OCI-LY7 (cell line): Measurements from ENCODE around the gene MISP. TPM values are rescaled to one million over a fixed set of nuclear protein-coding genes. Genes with fewer than 3 reads are reported as not detected.

Experiments
- BruUV-seq: library from RNA; stranded (reverse); fragments of 400-500 nt; replicated peaks from 2 replicates; lab custom pipeline; 2021; lab: Mats Ljungman, UMichigan
- CTCF ChIA-PET: fragments of 300-600 bp; sonication (Branson Sonifier 250); formaldehyde crosslinking; loops from one replicate; lab custom pipeline; 2022; ENCODE audit warnings: antibody characterized with exemption; ENCODE audit not compliant: unreplicated experiment; lab: Charles Lee
- POLR2A ChIA-PET: fragments of 300-600 bp; sonication (Branson Sonifier 250); formaldehyde crosslinking; loops from one replicate; lab custom pipeline; 2022; ENCODE audit warnings: antibody characterized with exemption; lab: Charles Lee
- DNase-seq: peaks from one replicate; pipeline ENCODE4 v3.0.0-alpha.2; 2015; ENCODE audit warnings: low spot score
- H2AFZ ChIP-seq: fragments of 200-600 bp; sonication (generic), shearing (Covaris generic); 2 replicates; pipeline ENCODE4 v1.6.1; 2014; ENCODE audit warnings: mild to moderate bottlenecking, antibody characterized with exemption, low read length, moderate library complexity
- H3K27ac ChIP-seq: fragments of 200-600 bp; sonication (generic); 2 replicates; pipeline ENCODE4 v1.5.1; 2014; ENCODE audit warnings: mixed run types, low read depth, mild to moderate bottlenecking, moderate library complexity, low read length, inconsistent platforms; ENCODE audit not compliant: poor library complexity, severe bottlenecking
- H3K36me3 ChIP-seq: fragments of 200-600 bp; sonication (generic); 2 replicates; pipeline ENCODE4 v1.6.1; 2014; ENCODE audit warnings: mild to moderate bottlenecking, antibody characterized with exemption, low read length, moderate library complexity, mixed read lengths; ENCODE audit not compliant: insufficient read depth
- H3K4me1 ChIP-seq: fragments of 200-600 bp; sonication (generic); 2 replicates; pipeline ENCODE4 v1.5.1; 2014; ENCODE audit warnings: mild to moderate bottlenecking, low read length; ENCODE audit not compliant: insufficient read depth, poor library complexity, severe bottlenecking
- H3K4me2 ChIP-seq: fragments of 200-600 bp; sonication (generic); 2 replicates; pipeline ENCODE4 v1.6.1; 2014; ENCODE audit warnings: mild to moderate bottlenecking, low read length
- H3K4me3 ChIP-seq: fragments of 200-600 bp; sonication (generic); 2 replicates; pipeline ENCODE4 v1.5.1; 2014; ENCODE audit warnings: mild to moderate bottlenecking, low read depth, low read length; ENCODE audit not compliant: poor library complexity, severe bottlenecking
- H3K79me2 ChIP-seq: fragments of 200-600 bp; sonication (generic); 2 replicates; pipeline ENCODE4 v1.6.1; 2016; ENCODE audit warnings: low read depth, mild to moderate bottlenecking, low read length, moderate library complexity, mixed read lengths; ENCODE audit not compliant: insufficient read depth
- H3K9me2 ChIP-seq: fragments of 200-600 bp; sonication (generic); 2 replicates; pipeline ENCODE4 v1.6.1; 2016; ENCODE audit warnings: mild to moderate bottlenecking, low read length, mixed read lengths; ENCODE audit not compliant: insufficient read depth
- H3K9me3 ChIP-seq: fragments of 200-600 bp; sonication (generic); 2 replicates; pipeline ENCODE4 v1.6.1; 2014; ENCODE audit warnings: mild to moderate bottlenecking, mixed run types, low read length, mixed read lengths
- H4K20me1 ChIP-seq: fragments of 200-600 bp; sonication (generic); 2 replicates; pipeline ENCODE4 v1.6.1; 2014; ENCODE audit warnings: mild to moderate bottlenecking, antibody characterized with exemption, low read length, moderate library complexity, mixed read lengths; ENCODE audit not compliant: insufficient read depth
- CTCF ChIP-seq: fragments of 200-600 bp; sonication (generic); conservative IDR thresholded peaks from 2 replicates; pipeline ENCODE4 v1.5.1; 2014; ENCODE audit warnings: mild to moderate bottlenecking, antibody characterized with exemption, low read length, moderate library complexity, mixed read lengths
- EZH2phosphoT487 ChIP-seq: fragments of 200-600 bp; sonication (generic); IDR thresholded peaks from 2 replicates; pipeline ENCODE4 v1.6.1; 2018; ENCODE audit warnings: low read depth, borderline replicate concordance, mild to moderate bottlenecking, mixed run types, antibody characterized with exemption, low read length, moderate library complexity, mixed read lengths
- intact Hi-C: fragments of 100-400 bp; cut with micrococcal nuclease; formaldehyde crosslinking; loops from one replicate; pipeline ENCODE4 v1.10.0; 2022; ENCODE audit not compliant: unreplicated experiment
- total RNA-seq, 2 experiments: library from RNA; depleted of rRNA in 1 of 2; stranded (reverse); fragments of >200 nt in 1 of 2; shearing (Covaris generic) in 1 of 2; gene quantifications; 2 replicates each; pipeline ENCODE4 v1.2.3, GENCODE V29; 2014 to 2022

Gene MISP
- total RNA-seq, 2 experiments from 2014 or later: 0.23 TPM; not detected in 1

GRCh38 chr19:765179-765738, 14.3 kb downstream of the MISP start:
- ChIA-PET CTCF (no interaction called here), POLR2A (no interaction called here)
- Histone ChIP-seq H3K4me3 (no peak overlapping the region), H2AFZ (no peak overlapping the region), H3K9me2 (no peaks in the 10 kb centered on the region), H3K79me2 (no peaks in the 10 kb centered on the region), H3K9me3 (no peaks in the 10 kb centered on the region), H4K20me1 (no peaks in the 10 kb centered on the region), H3K4me2 (no peak overlapping the region), H3K4me1 (no peaks in the 10 kb centered on the region), H3K36me3 (no peaks in the 10 kb centered on the region), H3K27ac (no peak overlapping the region)
- intact Hi-C loops: no loop called here
- no peak for TF ChIP-seq EZH2phosphoT487
- TF ChIP-seq CTCF: no peak
- BruUV-seq: no TSS peak
- DNase-seq: no peak

- ChIA-PET POLR2A (no interaction called here), CTCF (no interaction called here)
- no peak for TF ChIP-seq CTCF
- no peaks in the 10 kb centered on the region for H3K9me3 ChIP-seq
- H3K4me1 ChIP-seq: no peaks in the 10 kb centered on the region
- no peak overlapping the region for H2AFZ ChIP-seq
- no TSS peak for BruUV-seq
- no peak for DNase-seq
- H3K9me2 ChIP-seq: no peaks in the 10 kb centered on the region
- intact Hi-C loops: no loop called here
- no peak overlapping the region for H3K4me3 ChIP-seq
- H3K36me3 ChIP-seq: no peaks in the 10 kb centered on the region
- no peak overlapping the region for H3K4me2 ChIP-seq
- H3K79me2 ChIP-seq: no peaks in the 10 kb centered on the region
- no peak overlapping the region for H3K27ac ChIP-seq
- no peaks in the 10 kb centered on the region for H4K20me1 ChIP-seq
Observed at GRCh38 chr19:768424-768823, 17.5 kb downstream of the MISP start.

- H3K9me3 ChIP-seq: no peaks in the 10 kb centered on the region
- H3K36me3 ChIP-seq: no peaks in the 10 kb centered on the region
- H3K27ac ChIP-seq: no peak overlapping the region
- intact Hi-C loops: loop anchor here (1.0 to 2.0 kb wide), 3 partner anchors 93 to 213 kb away; no protein-coding TSS in a partner anchor
- ChIA-PET CTCF (no interaction called here), POLR2A (no interaction called here)
- H3K4me3 ChIP-seq: no peak overlapping the region
- no peak for DNase-seq
- TF ChIP-seq CTCF: no peak
- H4K20me1 ChIP-seq: no peaks in the 10 kb centered on the region
- H2AFZ ChIP-seq: no peak overlapping the region
- no peak overlapping the region for H3K4me2 ChIP-seq
- no TSS peak for BruUV-seq
- no peaks in the 10 kb centered on the region for H3K4me1 ChIP-seq
- H3K9me2 ChIP-seq: no peaks in the 10 kb centered on the region
- H3K79me2 ChIP-seq: no peaks in the 10 kb centered on the region
Observed at GRCh38 chr19:769616-770015, 18.7 kb downstream of the MISP start.
